Measurements from ENCODE around the gene MEI1.
A peak's percentile ranks its signal among the peaks of the same experiment; 100 is the strongest.

MEI1 gene

GRCh38 chr22:41742918-41743317 lies 43.6 kb downstream of the MEI1 start:
- no peak for DNase-seq (ENCODE audit: low read depth in 2 of 3, low spot score in 2 of 3)

- DNase-seq (ENCODE audit: low read depth in 2 of 3, low spot score in 2 of 3) = no peak
These were observed 46.7 kb downstream of the MEI1 start for GRCh38 chr22:41745968-41746367.

- DNase-seq (ENCODE audit: low read depth in 2 of 3, low spot score in 2 of 3) = peak in 2 of 3 experiments; percentile 10 to 17
These were observed 47.5 kb downstream of the MEI1 start for GRCh38 chr22:41746567-41747400.

GRCh38 chr22:41752011-41752970 lies 53.0 kb downstream of the MEI1 start:
- no peak for DNase-seq (ENCODE audit: low read depth in 2 of 3, low spot score in 2 of 3)

- no peak for DNase-seq (ENCODE audit: low read depth in 2 of 3, low spot score in 2 of 3)
These were observed 54.7 kb downstream of the MEI1 start for GRCh38 chr22:41753984-41754383.

GRCh38 chr22:41757502-41757901 lies 58.2 kb downstream of the MEI1 start:
- DNase-seq (ENCODE audit: low read depth in 2 of 3, low spot score in 2 of 3) = no peak

GRCh38 chr22:41758231-41758630 lies 58.9 kb downstream of the MEI1 start:
- no peak for DNase-seq (ENCODE audit: low read depth in 2 of 3, low spot score in 2 of 3)

DNA sequence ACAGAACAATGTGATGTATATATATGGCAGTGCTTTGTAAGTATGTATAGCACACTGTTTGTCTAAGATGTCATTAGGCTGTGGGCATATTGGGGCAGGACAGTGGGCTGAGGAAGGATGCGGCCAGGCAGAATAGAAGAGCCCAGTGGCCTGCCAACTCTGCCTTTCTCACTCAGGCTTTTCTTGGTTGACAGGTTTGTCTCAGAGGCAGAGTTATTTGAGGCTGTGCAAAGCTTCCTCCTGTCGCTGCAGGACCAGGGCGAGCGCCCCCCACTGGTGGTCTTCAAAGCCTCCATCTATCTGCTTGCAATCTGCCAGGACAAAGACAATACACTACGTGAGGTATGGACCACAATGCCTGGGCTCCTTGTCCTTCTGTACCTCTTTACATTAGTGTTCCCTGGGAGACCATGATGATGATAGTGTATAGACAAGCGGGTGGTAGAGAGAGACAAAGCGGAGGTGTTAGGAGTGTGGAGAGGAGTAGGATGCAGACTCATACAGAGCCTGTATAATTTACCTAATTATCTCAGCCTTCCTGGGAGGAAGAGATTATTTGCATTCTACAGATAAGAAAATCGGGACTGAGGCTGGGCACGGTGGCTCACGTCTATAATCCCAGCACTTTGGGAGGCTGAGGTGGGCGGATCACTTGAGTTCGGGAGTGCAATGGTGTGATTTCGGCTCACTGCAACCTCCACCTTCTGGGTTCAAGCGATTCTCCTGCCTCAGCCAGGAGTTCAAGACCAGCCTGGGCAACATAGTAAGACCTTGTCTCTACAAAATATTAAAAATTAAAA lies 63.9 kb downstream of the MEI1 start:
- no peak for DNase-seq (ENCODE audit: low read depth in 2 of 3, low spot score in 2 of 3)

DNA sequence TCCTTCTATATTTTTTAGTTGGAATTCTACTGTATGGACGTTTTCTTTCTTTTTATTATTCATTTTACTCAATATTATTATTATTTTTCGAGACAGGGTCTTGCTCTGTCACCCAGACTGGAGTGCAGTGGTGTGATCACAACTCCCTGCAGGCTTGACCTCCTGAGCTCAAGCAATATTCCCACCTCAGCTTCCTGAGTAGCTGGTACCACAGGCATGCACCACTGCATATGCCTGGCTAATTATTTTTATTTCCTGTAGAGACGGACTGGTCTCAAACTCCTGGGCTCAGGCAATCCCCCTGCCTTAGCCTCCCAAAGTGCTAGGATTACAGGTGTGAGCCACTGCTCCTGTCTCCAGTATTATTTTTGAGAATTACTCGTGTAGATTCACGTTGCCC lies 67.2 kb downstream of the MEI1 start:
- no peak for DNase-seq (ENCODE audit: low read depth in 2 of 3, low spot score in 2 of 3)

DNA sequence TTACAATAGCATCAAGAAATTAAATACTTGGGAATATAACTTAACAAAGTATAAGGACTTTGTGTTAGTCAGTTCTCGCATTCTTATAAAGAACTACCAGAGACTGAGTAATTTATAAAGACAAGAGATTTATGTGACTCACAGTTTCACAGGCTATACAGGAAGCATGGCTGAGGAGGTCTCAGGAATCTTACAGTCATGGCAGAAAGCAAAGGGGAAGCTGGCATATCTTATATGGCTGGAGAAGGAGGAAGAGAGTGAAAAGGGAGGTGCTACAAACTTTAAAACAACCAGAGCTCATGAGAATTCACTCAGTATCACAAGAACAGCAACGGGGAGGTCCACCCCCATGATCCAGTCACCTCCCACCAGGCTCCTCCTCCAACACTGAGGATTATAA lies 69.1 kb downstream of the MEI1 start:
- no peak for DNase-seq (ENCODE audit: low read depth in 2 of 3, low spot score in 2 of 3)

DNA sequence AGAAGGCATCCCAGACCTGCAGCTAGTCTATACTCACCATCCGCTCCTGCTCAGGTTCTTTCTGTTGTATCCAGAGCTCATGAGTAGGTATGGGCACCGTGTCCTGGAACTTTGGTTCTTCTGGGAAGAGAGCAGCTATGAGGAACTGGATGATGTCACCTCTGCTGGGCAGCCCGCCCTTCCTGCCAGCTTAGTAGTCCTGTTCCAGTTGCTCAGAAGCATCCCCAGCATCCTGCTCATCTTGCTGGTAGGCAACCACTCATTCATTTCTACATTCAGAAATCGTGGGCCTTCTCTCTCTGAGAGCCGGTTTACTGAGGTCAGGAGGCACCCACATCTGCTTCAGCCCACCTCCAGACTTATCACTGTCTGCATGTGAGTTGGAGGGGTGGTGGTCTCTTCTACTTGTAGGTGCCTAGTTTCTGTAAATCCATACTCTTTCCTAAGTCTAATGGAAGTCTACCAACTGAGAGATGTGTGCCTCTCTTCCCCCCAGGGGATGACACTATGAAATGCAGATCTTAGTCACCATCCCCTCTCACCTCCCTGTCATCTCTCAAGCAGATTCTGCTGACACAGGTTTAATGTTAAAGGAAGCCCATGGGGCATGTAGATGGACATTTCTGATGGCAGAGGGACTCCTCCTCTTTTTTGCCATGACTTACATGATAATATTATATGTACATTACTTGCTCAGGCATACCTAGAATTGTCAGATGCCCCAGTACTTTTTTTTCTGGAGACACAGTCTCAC lies 71.6 kb downstream of the MEI1 start:
- DNase-seq (ENCODE audit: low read depth in 2 of 3, low spot score in 2 of 3) = no peak

DNA sequence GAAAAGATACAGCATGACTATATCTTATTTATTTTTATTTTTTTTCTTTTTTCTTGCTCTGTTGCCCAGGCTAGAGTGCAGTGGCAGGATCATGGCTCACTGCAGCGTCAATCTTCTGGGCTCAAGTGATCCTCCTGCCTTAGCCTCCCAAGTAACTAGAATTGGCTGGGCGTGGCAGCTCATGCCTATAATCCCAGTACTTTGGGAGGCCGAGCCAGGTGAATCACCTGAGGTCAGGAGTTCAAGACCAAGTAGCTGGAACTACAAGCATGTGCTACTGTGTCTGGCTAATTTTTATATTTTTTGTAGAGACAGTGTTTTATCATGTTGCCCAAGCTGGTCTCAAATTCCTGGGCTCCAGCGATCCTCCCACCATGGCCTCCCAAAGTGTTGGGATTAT lies 72.9 kb downstream of the MEI1 start:
- no peak for DNase-seq (ENCODE audit: low read depth in 2 of 3, low spot score in 2 of 3)

GRCh38 chr22:41772645-41773044 lies 73.3 kb downstream of the MEI1 start:
- no peak for DNase-seq (ENCODE audit: low read depth in 2 of 3, low spot score in 2 of 3)

GRCh38 chr22:41775338-41775737 lies 76.0 kb downstream of the MEI1 start:
- DNase-seq (ENCODE audit: low read depth in 2 of 3, low spot score in 2 of 3) = no peak

- DNase-seq (ENCODE audit: low read depth in 2 of 3, low spot score in 2 of 3) = no peak
These were observed 76.7 kb downstream of the MEI1 start for GRCh38 chr22:41775976-41776375.

- DNase-seq (ENCODE audit: low read depth in 2 of 3, low spot score in 2 of 3) = no peak
These were observed 77.1 kb downstream of the MEI1 start for GRCh38 chr22:41776381-41776780.

GRCh38 chr22:41777749-41778425 lies 78.6 kb downstream of the MEI1 start:
- no peak for DNase-seq (ENCODE audit: low read depth in 2 of 3, low spot score in 2 of 3)

DNA sequence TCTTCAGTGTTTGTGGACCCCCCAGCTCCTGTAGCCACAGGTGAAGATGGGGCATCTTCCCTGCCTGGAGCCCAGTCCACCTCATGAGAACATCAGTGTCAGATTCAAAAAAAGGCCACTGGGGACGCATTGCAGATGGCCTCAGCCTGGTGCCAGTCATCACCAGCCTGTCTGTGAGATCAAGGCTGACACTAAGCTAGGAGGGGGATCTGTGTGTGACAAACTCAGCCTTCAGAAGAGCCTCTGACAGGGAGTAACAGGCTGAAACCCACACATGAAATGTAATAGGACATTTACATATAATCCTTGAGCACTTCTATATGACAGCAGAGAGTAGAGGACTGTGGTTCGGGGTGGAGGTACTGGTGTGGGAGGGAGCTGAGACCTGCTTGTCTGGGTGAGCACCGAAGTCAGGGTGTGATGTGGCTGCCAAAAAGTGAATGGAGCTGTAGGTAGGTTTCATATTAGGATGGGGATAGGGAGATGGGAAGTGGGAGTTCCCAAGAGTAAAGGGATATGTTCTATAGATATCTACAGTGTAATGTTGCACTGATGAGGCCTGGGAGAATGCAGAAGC lies 80.7 kb downstream of the MEI1 start:
- no peak for DNase-seq (ENCODE audit: low read depth in 2 of 3, low spot score in 2 of 3)

GRCh38 chr22:41780746-41781505 lies 81.6 kb downstream of the MEI1 start:
- DNase-seq (ENCODE audit: low read depth in 2 of 3, low spot score in 2 of 3) = peak in 2 of 3 experiments; percentile 62 to 68
